Spleen (tissue), 11 donors: ENCODE data around the gene UBE2K. TPM values are rescaled to one million over a fixed set of nuclear protein-coding genes. Genes with fewer than 3 reads are reported as not detected.

Experiments used
- DNase-seq: peaks from one replicate; pipeline ENCODE4 v3.0.0-alpha.2; 2020
- H3K27ac ChIP-seq, 8 donors: fragments of 200-600 bp; sonication (generic) in 7 of 8; 1 replicate in 4 of 8; 2 replicates in 4 of 8; pipeline versions ENCODE4 v1.5.0 to v1.8.0; 2016 to 2021; ENCODE audit warnings: inconsistent platforms in 4 of 8, mild to moderate bottlenecking in 4 of 8, moderate library complexity in 1 of 8
- H3K27me3 ChIP-seq, 7 donors: fragments of 200-600 bp; sonication (generic) in 6 of 7; replicated peaks in 1 of 7; 1 replicate in 4 of 7; 2 replicates in 3 of 7; pipeline versions ENCODE4 v1.5.0 to v1.8.0; 2016 to 2021; ENCODE audit warnings: inconsistent platforms in 3 of 7, mild to moderate bottlenecking in 1 of 7
- H3K36me3 ChIP-seq, 6 donors: fragments of 200-600 bp; sonication (generic) in 5 of 6; 1 replicate in 4 of 6; 2 replicates in 2 of 6; pipeline versions ENCODE4 v1.5.0 to v1.8.0; 2016 to 2021; ENCODE audit warnings: inconsistent platforms in 2 of 6
- H3K4me1 ChIP-seq, 6 donors: fragments of 200-600 bp; sonication (generic) in 5 of 6; 1 replicate in 3 of 6; 2 replicates in 3 of 6; pipeline versions ENCODE4 v1.5.0 to v1.8.0; 2016 to 2021; ENCODE audit warnings: inconsistent platforms in 3 of 6
- H3K4me3 ChIP-seq, 8 donors: fragments of 200-600 bp; sonication (generic) in 7 of 8; 1 replicate in 4 of 8; 2 replicates in 4 of 8; pipeline versions ENCODE4 v1.5.0 to v1.8.0; 2016 to 2021; ENCODE audit warnings: inconsistent platforms in 4 of 8, mild to moderate bottlenecking in 4 of 8, moderate library complexity in 2 of 8
- H3K9me3 ChIP-seq, 8 donors: fragments of 200-600 bp; sonication (generic) in 7 of 8; 1 replicate in 4 of 8; 2 replicates in 4 of 8; pipeline versions ENCODE4 v1.5.0 to v1.8.0; 2016 to 2021; ENCODE audit warnings: inconsistent platforms in 4 of 8
- POLR2A ChIP-seq, 3 donors: fragments of 450-650 bp; IDR thresholded peaks; one replicate each; pipeline ENCODE4 v1.5.1; 2017; ENCODE audit warnings: antibody characterized with exemption in 3 of 3, mild to moderate bottlenecking in 1 of 3
- POLR2AphosphoS5 ChIP-seq, 3 donors: sonication (generic); formaldehyde crosslinking; IDR thresholded peaks; one replicate each; pipeline ENCODE4 v1.5.1; 2017; ENCODE audit warnings: antibody characterized with exemption in 3 of 3
- WGBS, 5 donors: extraction: QIAGEN DNeasy Blood & Tissue Kit in 3 of 5; methylation state at CpG; one replicate each; pipeline versions ENCODE4 v1.1.5 to v1.1.7; 2013 to 2018; 5-methylcytosine and 5-hydroxymethylcytosine counted together
- intact Hi-C: fragments of 100-400 bp; cut with DNase I; formaldehyde crosslinking; loops from one replicate; pipeline ENCODE4 v1.15.0; 2023; ENCODE audit warnings: low total_unique reads
- polyA plus RNA-seq, 3 donors: library from polyadenylated mRNA; stranded (reverse); fragments of 200-250 nt; gene quantifications; one replicate each; pipeline ENCODE4 v1.2.1, GENCODE V29; 2013
- total RNA-seq, 7 donors: library from RNA; depleted of rRNA in 3 of 7; stranded (reverse); fragments of >200 nt in 3 of 7; fragmentation: NEBNext Ultra II Directional in 4 of 7; extraction: Animal tissue kit (Norgen Biotek cat#: 25700) in 4 of 7; gene quantifications; one replicate each; pipeline versions ENCODE4 v1.1.0 to v1.2.1, GENCODE V29; 2016 to 2021
- TF ChIP-seq, protein P1 (sequence below), 11 experiments: fragments of 200-600 bp in 7 of 11; fragments of 450-650 bp in 4 of 11; sonication (generic) in 4 of 11; IDR thresholded peaks in 8 of 11; conservative IDR thresholded peaks in 3 of 11; 1 replicate in 7 of 11; 2 replicates in 4 of 11; pipeline versions ENCODE4 v1.4.0 to v1.8.0; 2016 to 2021; ENCODE audit warnings: antibody characterized with exemption in 11 of 11, inconsistent platforms in 4 of 11, mild to moderate bottlenecking in 1 of 11
- donor health status: healthy with polysubstance abuse.
- donor health status: DM: no; HTN: no; CAD: no; lungs with moderate emphysema.
- donor health status: DM: no; HTN: no; CAD: no.
- donor health status: Bipolar disorder and iron deficiency.
- donor health status: healthy.
- donor health status: DM: no; HTN: no; CAD: no.
- donor health status: DM: yes; HTN: yes; CAD: no.

The UBE2K gene
- total and polyA plus RNA-seq, 10 donors = 22.7 to 48.8 (median 27.1) TPM

DNA sequence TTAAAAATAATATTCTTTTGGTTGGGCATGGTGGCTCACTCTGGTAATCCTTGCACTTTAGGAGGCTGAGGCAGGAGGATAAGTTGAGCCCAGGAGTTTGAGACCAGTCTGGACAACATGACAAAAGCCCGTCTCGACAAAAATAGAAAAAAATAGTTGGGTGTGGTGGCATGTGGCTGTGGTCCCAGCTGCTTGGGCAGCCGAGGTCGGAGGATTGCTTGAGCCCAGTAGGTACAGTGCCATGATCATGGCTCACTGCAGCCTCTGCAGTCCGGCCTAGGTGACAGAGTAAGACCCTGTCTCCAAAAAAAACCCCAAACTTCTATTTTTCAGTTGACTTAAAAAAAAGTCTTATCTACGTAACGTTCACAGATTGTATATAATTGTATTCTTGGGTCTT, 23.9 kb downstream of the UBE2K start:
- Histone ChIP-seq H3K36me3 (peaks cover 0 to 47% (median 3%) of the 10 kb centered on the region in 6 donors), H3K4me1 (peaks cover 10 to 99% (median 47%) of the 10 kb centered on the region in 6 donors), H3K27ac (no peak overlapping the region), H3K27me3 (no peaks in the 10 kb centered on the region), H3K4me3 (no peak overlapping the region), H3K9me3 (no peaks in the 10 kb centered on the region)
- DNase-seq = no peak
- 69 to 83% (median 83%) methylated on average over 7 of the region's 7 CpGs for WGBS, 5 donors
- intact Hi-C loops = no loop called here
- TF ChIP-seq, protein P1, sequence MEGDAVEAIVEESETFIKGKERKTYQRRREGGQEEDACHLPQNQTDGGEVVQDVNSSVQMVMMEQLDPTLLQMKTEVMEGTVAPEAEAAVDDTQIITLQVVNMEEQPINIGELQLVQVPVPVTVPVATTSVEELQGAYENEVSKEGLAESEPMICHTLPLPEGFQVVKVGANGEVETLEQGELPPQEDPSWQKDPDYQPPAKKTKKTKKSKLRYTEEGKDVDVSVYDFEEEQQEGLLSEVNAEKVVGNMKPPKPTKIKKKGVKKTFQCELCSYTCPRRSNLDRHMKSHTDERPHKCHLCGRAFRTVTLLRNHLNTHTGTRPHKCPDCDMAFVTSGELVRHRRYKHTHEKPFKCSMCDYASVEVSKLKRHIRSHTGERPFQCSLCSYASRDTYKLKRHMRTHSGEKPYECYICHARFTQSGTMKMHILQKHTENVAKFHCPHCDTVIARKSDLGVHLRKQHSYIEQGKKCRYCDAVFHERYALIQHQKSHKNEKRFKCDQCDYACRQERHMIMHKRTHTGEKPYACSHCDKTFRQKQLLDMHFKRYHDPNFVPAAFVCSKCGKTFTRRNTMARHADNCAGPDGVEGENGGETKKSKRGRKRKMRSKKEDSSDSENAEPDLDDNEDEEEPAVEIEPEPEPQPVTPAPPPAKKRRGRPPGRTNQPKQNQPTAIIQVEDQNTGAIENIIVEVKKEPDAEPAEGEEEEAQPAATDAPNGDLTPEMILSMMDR (IDR thresholded peaks at IDR 0.05 in 8 of 11, conservative IDR thresholded peaks at IDR 0.05 in 3 of 11) = no peak
- no peak for TF ChIP-seq POLR2AphosphoS5 (IDR thresholded peaks at IDR 0.05)
- TF ChIP-seq POLR2A (IDR thresholded peaks at IDR 0.05) = no peak

- 63 to 76% (median 72%) methylated on average over 4 of the region's 4 CpGs for WGBS, 5 donors
Measured at GRCh38 chr4:39729557-39729956, 31.6 kb downstream of the UBE2K start.

GRCh38 chr4:39730072-39730471, 32.1 kb downstream of the UBE2K start:
- WGBS, 5 donors = 43 to 71% (median 59%) methylated on average over 3 of the region's 3 CpGs
- TF ChIP-seq, protein P1 (IDR thresholded peaks at IDR 0.05 in 8 of 11, conservative IDR thresholded peaks at IDR 0.05 in 3 of 11) = no peak
- TF ChIP-seq POLR2AphosphoS5 (IDR thresholded peaks at IDR 0.05) (no peak), POLR2A (IDR thresholded peaks at IDR 0.05) (no peak)
- no peaks in the 10 kb centered on the region for H3K9me3 ChIP-seq
- peaks cover 14 to 72% (median 29%) of the 10 kb centered on the region in 6 donors for H3K4me1 ChIP-seq
- DNase-seq = no peak
- no peak overlapping the region for H3K27ac ChIP-seq
- H3K4me3 ChIP-seq = no peak overlapping the region
- H3K27me3 ChIP-seq = no peaks in the 10 kb centered on the region
- peaks cover 0 to 46% (median 4%) of the 10 kb centered on the region in 6 donors for H3K36me3 ChIP-seq
- intact Hi-C loops = no loop called here

More at GRCh38 chr4:39729557-39729956, 31.6 kb downstream of the UBE2K start:
- Histone ChIP-seq H3K36me3 (peaks cover 0 to 41% (median 4%) of the 10 kb centered on the region in 6 donors), H3K4me1 (peaks cover 16 to 77% (median 32%) of the 10 kb centered on the region in 6 donors), H3K27ac (no peak overlapping the region), H3K9me3 (no peaks in the 10 kb centered on the region), H3K27me3 (no peaks in the 10 kb centered on the region), H3K4me3 (no peak overlapping the region)
- intact Hi-C loops = no loop called here
- TF ChIP-seq, protein P1 (IDR thresholded peaks at IDR 0.05 in 8 of 11, conservative IDR thresholded peaks at IDR 0.05 in 3 of 11) = no peak
- TF ChIP-seq POLR2A (IDR thresholded peaks at IDR 0.05) = no peak
- no peak for TF ChIP-seq POLR2AphosphoS5 (IDR thresholded peaks at IDR 0.05)
- DNase-seq = no peak

DNA sequence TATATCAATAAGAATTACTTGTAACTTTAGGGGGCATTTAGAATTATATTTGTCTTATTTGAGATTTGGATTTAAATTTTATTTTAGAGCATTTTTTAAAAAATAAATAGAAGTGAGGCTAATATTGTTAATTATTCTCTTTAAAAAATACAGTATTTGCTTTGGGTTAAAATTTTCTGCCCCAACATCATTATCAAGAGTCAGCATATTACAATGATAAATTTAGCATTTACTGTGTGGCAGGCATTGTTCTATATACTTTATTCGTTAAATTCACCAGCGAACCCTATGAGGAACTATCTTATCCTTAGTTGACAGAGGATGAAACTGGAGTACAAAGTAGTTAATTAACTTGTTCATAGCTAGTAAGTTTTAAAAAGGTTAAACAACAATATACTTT, 34.0 kb downstream of the UBE2K start:
- Histone ChIP-seq H3K27me3 (no peaks in the 10 kb centered on the region), H3K4me3 (no peak overlapping the region), H3K9me3 (no peaks in the 10 kb centered on the region), H3K36me3 (peaks cover 0 to 37% (median 3%) of the 10 kb centered on the region in 6 donors), H3K27ac (no peak overlapping the region), H3K4me1 (peaks cover 14 to 57% (median 20%) of the 10 kb centered on the region in 6 donors)
- no peak for TF ChIP-seq POLR2A (IDR thresholded peaks at IDR 0.05)
- TF ChIP-seq, protein P1 (IDR thresholded peaks at IDR 0.05 in 8 of 11, conservative IDR thresholded peaks at IDR 0.05 in 3 of 11) = no peak
- no peak for TF ChIP-seq POLR2AphosphoS5 (IDR thresholded peaks at IDR 0.05)
- intact Hi-C loops = no loop called here
- WGBS, 5 donors = 88 to 94% (median 92%) methylated on average over 2 of the region's 2 CpGs
- no peak for DNase-seq
